Islet of Langerhans (tissue), 1 donor: Measurements from ENCODE around the gene ZNF628.

Source experiments
- FAIRE-seq: peaks from one replicate; lab custom pipeline; 2011; peaks lifted over from hg19 to GRCh38; lab: Jason Lieb, UNC

Gene ZNF628

GRCh38 chr19:55451163-55451964 is 25.1 kb upstream of the ZNF628 start:
- FAIRE-seq = no peak

GRCh38 chr19:55451965-55452748 is 24.3 kb upstream of the ZNF628 start:
- no peak for FAIRE-seq

DNA sequence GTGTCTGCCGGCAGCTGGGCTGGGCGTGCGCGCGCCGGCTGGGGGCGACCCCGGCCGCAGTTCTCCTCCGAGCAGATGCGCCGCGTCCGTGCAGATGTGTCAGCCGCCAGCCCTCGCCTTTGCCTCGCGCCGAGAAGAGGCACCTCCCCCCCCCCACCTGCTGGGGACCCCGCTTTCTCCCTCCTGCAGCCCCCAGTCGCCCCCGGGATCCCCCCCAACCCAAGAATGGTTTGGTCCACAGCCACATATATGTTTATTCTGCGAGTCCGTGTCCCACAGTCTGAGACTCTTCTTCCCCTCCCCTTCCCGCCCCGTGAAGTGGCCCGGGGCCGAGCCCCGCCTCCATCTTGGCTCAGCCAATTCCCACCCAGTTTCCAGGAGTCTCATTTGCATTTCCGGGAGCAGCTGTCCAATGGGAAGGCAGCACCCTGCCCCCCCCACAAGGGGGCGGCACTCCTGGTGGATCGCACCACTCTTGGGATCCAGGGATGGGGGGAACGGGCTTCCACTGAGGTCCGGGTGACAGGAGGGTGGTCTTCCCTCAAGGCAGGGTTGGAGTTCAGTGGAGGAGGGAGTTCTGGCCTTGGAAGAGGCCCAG is 23.6 kb upstream of the ZNF628 start:
- no peak for FAIRE-seq

DNA sequence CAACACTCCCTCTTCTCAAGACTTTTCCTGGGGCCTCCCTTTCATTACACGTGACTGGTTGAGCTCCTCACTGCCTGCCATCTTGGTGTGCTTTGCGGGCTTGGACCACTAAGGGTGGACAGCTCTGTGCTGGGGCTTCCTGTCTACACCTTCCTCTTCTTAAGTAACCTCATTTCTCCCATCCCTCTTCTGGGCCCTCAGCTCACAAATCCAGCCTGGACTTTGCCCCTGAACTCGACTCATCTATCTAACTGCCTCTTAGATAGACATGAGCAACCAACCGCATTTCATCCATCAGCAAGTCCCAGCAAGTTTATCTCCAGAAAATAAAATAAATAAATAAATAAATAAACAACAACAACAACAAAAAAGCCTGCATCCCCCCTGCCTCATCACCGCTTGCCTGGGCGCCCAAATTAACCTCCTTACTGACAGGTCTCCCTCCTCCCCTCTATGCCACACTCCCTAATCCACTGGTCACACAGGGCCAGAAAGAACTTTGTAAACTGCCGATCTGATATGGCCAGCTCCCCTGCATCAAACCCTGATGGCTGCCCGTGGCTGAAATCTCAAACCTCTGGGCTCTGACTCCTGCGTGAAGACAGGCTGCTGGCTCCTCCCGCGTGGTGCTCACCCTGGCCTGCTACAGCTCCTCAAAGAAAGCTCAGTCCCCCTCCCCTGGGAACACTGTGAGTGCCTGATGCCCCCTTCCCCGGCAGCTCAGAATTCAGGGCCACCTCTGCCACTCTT is 22.7 kb upstream of the ZNF628 start:
- no peak for FAIRE-seq

DNA sequence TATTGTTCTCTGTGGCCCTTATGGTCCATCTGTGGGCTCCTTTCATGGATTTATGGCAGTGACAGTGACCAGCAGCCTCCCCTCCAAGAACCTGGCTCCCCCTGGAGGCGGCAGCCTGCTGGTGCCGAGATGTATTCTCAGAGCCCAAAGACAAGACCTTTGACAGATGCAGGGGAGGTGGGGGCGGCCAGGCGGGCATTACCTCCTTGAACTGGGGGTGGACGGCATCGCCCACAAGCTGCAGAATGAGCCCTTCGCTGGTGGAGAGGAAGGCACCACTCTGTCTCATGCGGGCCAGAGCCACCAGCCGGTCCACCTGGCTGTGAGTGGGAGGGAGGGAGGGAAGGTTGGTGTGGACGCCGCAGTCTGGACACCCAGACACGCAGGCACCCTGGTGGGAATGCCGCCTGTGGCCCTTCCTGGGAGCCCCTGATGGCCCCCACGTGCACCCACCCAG is 21.6 kb upstream of the ZNF628 start:
- no peak for FAIRE-seq

DNA sequence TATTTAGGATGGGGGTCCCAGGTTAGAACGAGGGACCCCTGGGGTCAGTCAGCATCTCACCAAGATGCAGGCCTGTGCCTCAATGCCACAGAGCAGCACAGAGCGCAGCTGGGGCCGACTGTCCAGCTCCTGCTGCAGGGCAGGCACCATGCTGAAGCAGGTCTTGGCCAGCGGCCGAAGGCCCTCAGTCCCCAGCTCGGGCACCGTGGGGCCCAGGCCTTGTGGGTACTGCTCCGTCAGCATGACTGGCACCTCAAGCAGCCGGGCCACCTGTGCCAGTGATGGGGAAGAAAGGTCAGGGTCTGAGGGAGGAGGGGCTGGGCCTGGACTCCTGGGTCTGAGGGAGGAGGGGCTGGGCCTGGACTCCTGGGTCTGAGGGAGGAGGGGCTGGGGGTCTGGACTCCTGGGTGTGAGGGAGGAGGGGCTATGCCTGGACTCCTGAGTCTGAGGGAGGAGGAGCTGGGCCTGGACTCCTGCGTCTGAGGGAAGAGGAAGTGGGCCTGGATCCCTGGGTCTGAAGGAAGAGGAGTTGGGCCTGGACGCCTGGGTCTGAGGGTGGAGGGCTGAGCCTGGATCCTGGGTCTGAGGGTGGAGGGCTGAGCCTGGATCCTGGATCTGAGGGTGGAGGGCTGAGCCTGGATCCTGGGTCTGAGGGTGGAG is 20.7 kb upstream of the ZNF628 start:
- FAIRE-seq = no peak

GRCh38 chr19:55456347-55456746 is 20.1 kb upstream of the ZNF628 start:
- no peak for FAIRE-seq

GRCh38 chr19:55457683-55458457 is 18.5 kb upstream of the ZNF628 start:
- FAIRE-seq = no peak

DNA sequence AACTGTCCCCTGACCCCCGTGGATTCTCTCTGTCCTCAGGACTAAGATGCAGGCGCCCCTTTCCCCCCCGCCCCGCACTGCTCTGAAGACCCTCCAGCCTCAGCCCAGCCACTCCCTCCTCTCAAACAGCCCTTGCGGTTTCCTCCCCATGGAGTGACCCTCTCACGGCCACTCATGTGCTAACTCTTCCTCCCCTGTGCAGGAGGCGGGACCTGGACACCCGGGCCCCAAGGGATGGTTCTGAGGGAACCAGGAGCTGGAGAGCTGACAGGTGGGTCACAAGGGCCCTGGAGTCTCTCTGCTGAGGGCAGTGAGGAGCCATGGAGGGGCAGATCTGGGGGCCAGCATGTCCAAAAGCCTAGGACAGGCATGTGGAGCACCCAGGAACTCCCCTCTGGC is 16.9 kb upstream of the ZNF628 start:
- no peak for FAIRE-seq

DNA sequence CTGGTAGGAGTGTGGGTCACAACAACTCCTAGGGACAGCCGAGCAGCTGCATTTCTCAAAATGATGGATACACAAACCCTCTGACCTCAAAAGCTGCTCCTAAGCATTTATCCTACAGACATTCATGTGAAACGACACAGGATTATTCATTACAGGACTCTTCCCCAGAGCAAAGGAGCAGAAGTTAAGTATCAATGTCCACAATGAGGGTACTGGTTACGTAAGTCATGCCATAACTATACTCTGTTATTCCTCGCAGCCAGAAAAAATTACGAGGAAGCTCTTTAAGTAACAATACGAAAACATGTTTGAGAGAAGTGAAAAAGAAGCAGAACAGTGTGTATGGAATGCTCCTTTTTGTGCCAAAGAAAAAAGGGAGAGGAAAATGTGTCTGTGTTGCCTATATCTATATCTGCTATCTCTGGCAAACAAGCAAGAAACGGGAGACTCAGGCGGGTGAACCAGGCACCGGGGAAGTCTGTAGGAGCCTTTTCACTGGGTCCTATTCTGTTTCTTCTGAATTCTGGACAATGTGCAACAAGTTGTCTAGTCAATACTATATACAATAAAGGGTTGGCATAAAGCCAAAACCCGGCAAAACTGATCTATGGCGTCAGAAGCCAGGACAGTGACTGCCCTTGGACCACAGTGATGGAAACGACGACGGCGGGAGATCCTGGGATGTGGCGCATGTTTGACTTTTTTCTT is 16.3 kb upstream of the ZNF628 start:
- peak; percentile 9 for FAIRE-seq

DNA sequence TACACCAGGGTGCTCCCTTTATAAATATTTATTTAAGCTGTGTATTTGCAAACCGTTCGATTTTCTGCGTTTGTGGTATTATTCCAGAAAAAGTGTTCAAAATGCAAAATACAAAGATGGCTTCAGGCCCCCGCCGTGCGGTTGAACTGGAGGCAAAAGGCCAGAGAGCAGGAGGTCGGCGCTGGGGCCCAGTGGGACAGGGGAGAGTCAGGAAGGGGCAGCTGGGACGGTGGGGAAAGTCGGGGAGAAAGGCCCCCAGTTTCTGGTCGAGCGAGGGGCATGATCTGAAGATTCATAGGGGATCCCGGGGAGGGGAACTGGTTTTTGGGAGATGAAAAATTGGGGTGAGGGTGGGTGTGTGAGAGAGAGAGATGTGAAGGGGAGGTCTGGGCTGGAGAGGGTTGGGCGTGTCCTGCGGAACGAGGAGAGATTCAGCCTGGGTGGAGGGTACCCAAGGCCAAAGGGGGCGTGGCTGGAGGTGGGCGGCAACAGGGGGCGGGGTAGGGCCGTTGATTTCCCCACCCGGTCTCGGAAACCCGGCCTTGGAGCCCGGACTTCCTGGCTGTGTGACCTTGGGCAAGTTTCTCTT is 15.7 kb upstream of the ZNF628 start:
- no peak for FAIRE-seq

- peak; percentile 95 for FAIRE-seq
Observed at GRCh38 chr19:55461259-55461973, 15.0 kb upstream of the ZNF628 start, which contains the start of gene ISOC2. ISOC2 (minus strand) TSS chr19:55461642; CDS start chr19:55456486, 5,156 bp downstream.

DNA sequence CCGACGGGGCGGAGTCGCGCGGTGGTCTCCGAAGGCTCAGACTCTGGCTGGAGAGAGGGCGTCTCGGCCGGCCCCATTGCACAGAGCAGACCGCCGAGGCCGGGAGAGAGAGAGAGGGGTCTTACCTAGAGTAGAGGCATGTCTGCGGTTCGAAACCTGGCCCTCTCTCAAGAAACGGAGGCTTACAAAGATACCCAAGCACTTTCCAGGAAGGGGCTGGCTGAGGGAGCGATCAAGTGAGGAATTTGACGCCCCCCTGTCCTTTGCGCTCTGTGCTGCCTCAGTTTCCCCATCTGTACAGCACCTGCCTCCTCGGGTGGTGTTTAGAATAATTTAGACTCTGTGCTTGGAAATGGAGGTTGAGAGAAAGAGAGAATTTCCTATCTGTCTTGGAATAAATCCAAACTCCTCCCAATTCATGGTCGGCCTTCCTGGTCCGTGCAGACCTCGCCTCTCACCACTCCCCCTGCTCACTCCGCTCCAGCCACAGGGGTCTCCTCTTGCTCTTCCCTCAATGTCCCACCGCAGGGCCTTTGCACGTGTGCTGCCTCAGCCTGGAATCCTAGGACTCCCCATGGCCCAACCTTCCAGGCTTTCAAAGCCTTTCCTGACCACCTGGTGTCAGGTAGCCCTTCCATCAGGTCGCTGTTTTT is 14.3 kb upstream of the ZNF628 start:
- no peak for FAIRE-seq

GRCh38 chr19:55462722-55463121 is 13.7 kb upstream of the ZNF628 start:
- no peak for FAIRE-seq

GRCh38 chr19:55463583-55464031 is 12.8 kb upstream of the ZNF628 start:
- no peak for FAIRE-seq

GRCh38 chr19:55464039-55464661 is 12.3 kb upstream of the ZNF628 start:
- FAIRE-seq = no peak

- no peak for FAIRE-seq
Observed at GRCh38 chr19:55464662-55465054, 11.8 kb upstream of the ZNF628 start, which contains the start of gene C19orf85. C19orf85 (minus strand) TSS chr19:55464751; CDS start chr19:55464554, 197 bp downstream.
